ENCODE results near the gene TLE4. TPM values are rescaled to one million over a fixed set of nuclear protein-coding genes. Genes with fewer than 3 reads are reported as not detected.

The TLE4 gene
- total RNA-seq, 1 experiment from 2014 or later = 8.1 TPM

- DNase-seq = no peak
- intact Hi-C loops (cut with micrococcal nuclease; ENCODE audit: unreplicated experiment) = no loop called here
- Mint-ChIP-seq H3K9me3 (ENCODE audit: unreplicated experiment) (no peaks in the 10 kb centered on the region), H3K4me3 (ENCODE audit: unreplicated experiment) (no peak overlapping the region), H3K27me3 (ENCODE audit: insufficient read depth, unreplicated experiment) (no peaks in the 10 kb centered on the region), H3K27ac (ENCODE audit: unreplicated experiment) (no peak overlapping the region), H3K36me3 (ENCODE audit: insufficient read depth, unreplicated experiment) (no peaks in the 10 kb centered on the region), H3K4me1 (ENCODE audit: low read depth, unreplicated experiment) (no peaks in the 10 kb centered on the region)
- Histone ChIP-seq H3K4me3 (ENCODE audit: low read depth, low read length) (no peak overlapping the region), H3K4me1 (no peaks in the 10 kb centered on the region), H3K27me3 (replicated peaks; ENCODE audit: control insufficient read depth, insufficient read depth, low read length) (no peaks in the 10 kb centered on the region), H3K9me3 (no peaks in the 10 kb centered on the region), H3K36me3 (ENCODE audit: control insufficient read depth, insufficient read depth, low read length) (no peaks in the 10 kb centered on the region)
- ChIA-PET CTCF (no interaction called here), POLR2A (no interaction called here)
- BruUV-seq (replicated peaks) = no TSS peak
- no peak for TF ChIP-seq CTCF (IDR thresholded peaks at IDR 0.05; ENCODE audit: insufficient read depth in 1 of 2, low read depth in 1 of 2, low read length in 1 of 2, severe bottlenecking in 1 of 2, unreplicated experiment in 1 of 2)
These were observed 164.3 kb downstream of the TLE4 start for GRCh38 chr9:79736051-79736450.

- H3K4me1 Mint-ChIP-seq (ENCODE audit: low read depth, unreplicated experiment) = no peaks in the 10 kb centered on the region
- no peaks in the 10 kb centered on the region for H3K36me3 Mint-ChIP-seq (ENCODE audit: insufficient read depth, unreplicated experiment)
- H3K27me3 Mint-ChIP-seq (ENCODE audit: insufficient read depth, unreplicated experiment) = no peaks in the 10 kb centered on the region
- no peaks in the 10 kb centered on the region for H3K9me3 Mint-ChIP-seq (ENCODE audit: unreplicated experiment)
- no peak overlapping the region for H3K4me3 Mint-ChIP-seq (ENCODE audit: unreplicated experiment)
- no peak for TF ChIP-seq CTCF (IDR thresholded peaks at IDR 0.05; ENCODE audit: insufficient read depth in 1 of 2, low read depth in 1 of 2, low read length in 1 of 2, severe bottlenecking in 1 of 2, unreplicated experiment in 1 of 2)
- POLR2A ChIA-PET = no interaction called here
- CTCF ChIA-PET = no interaction called here
- intact Hi-C loops (cut with micrococcal nuclease; ENCODE audit: unreplicated experiment) = no loop called here
- no peak overlapping the region for H3K27ac Mint-ChIP-seq (ENCODE audit: unreplicated experiment)
- Histone ChIP-seq H3K4me1 (no peaks in the 10 kb centered on the region), H3K27me3 (replicated peaks; ENCODE audit: control insufficient read depth, insufficient read depth, low read length) (no peaks in the 10 kb centered on the region), H3K36me3 (ENCODE audit: control insufficient read depth, insufficient read depth, low read length) (no peaks in the 10 kb centered on the region), H3K4me3 (ENCODE audit: low read depth, low read length) (no peak overlapping the region), H3K9me3 (no peaks in the 10 kb centered on the region)
- no peak for DNase-seq
- BruUV-seq (replicated peaks) = no TSS peak
These were observed 169.6 kb downstream of the TLE4 start for GRCh38 chr9:79741381-79741780.

- BruUV-seq (replicated peaks) = no TSS peak
- Histone ChIP-seq H3K27me3 (replicated peaks; ENCODE audit: control insufficient read depth, insufficient read depth, low read length) (no peaks in the 10 kb centered on the region), H3K36me3 (ENCODE audit: control insufficient read depth, insufficient read depth, low read length) (no peaks in the 10 kb centered on the region), H3K4me1 (no peaks in the 10 kb centered on the region), H3K4me3 (ENCODE audit: low read depth, low read length) (no peak overlapping the region), H3K9me3 (no peaks in the 10 kb centered on the region)
- ChIA-PET POLR2A (no interaction called here), CTCF (no interaction called here)
- TF ChIP-seq CTCF (IDR thresholded peaks at IDR 0.05; ENCODE audit: insufficient read depth in 1 of 2, low read depth in 1 of 2, low read length in 1 of 2, severe bottlenecking in 1 of 2, unreplicated experiment in 1 of 2) = no peak
- H3K27me3 Mint-ChIP-seq (ENCODE audit: insufficient read depth, unreplicated experiment) = no peaks in the 10 kb centered on the region
- no peaks in the 10 kb centered on the region for H3K9me3 Mint-ChIP-seq (ENCODE audit: unreplicated experiment)
- H3K4me3 Mint-ChIP-seq (ENCODE audit: unreplicated experiment) = no peak overlapping the region
- no peaks in the 10 kb centered on the region for H3K36me3 Mint-ChIP-seq (ENCODE audit: insufficient read depth, unreplicated experiment)
- no peaks in the 10 kb centered on the region for H3K4me1 Mint-ChIP-seq (ENCODE audit: low read depth, unreplicated experiment)
- no peak for DNase-seq
- no peak overlapping the region for H3K27ac Mint-ChIP-seq (ENCODE audit: unreplicated experiment)
- intact Hi-C loops (cut with micrococcal nuclease; ENCODE audit: unreplicated experiment) = no loop called here
These were observed 170.5 kb downstream of the TLE4 start for GRCh38 chr9:79742110-79742721.
